HepG2 (cell line): ENCODE measurements around the gene EXOC3L4. TPM values are rescaled to one million over a fixed set of nuclear protein-coding genes. Genes with fewer than 3 reads are reported as not detected.

Experiments
- ATRX ChIP-seq: sonication (generic); formaldehyde crosslinking; IDR thresholded peaks from 2 replicates; pipeline ENCODE4 v1.4.0; 2020; ENCODE audit warnings: missing genetic modification reagents, borderline replicate concordance
- HMG20B ChIP-seq: conservative IDR thresholded peaks from 2 replicates; pipeline ENCODE4 v1.6.1; 2016; ENCODE audit warnings: missing genetic modification reagents, missing compliant biosample characterization
- HNRNPH1 ChIP-seq: fragments of 200-400 bp; formaldehyde crosslinking; optimal IDR thresholded peaks from 2 replicates; pipeline ENCODE3; 2017; ENCODE audit warnings: mild to moderate bottlenecking, low read depth, low read length
- MIXL1 ChIP-seq: IDR thresholded peaks from 2 replicates; pipeline ENCODE4 v1.6.1; 2016
- NFE2 ChIP-seq: sonication (generic); formaldehyde crosslinking; IDR thresholded peaks from 2 replicates; pipeline ENCODE4 v1.4.0; 2020; ENCODE audit warnings: missing genetic modification reagents
- PHF21A ChIP-seq: sonication (generic); formaldehyde crosslinking; IDR thresholded peaks from 2 replicates; pipeline ENCODE4 v1.5.0; 2020; ENCODE audit warnings: mild to moderate bottlenecking, missing genetic modification reagents
- POLR2AphosphoS5 ChIP-seq: IDR thresholded peaks from 2 replicates; pipeline ENCODE4 v1.6.1; 2012; ENCODE audit warnings: low read depth, low read length
- SAP130 ChIP-seq: IDR thresholded peaks from 2 replicates; pipeline ENCODE4 v1.6.1; 2016; ENCODE audit warnings: low read depth
- SETDB1 ChIP-seq: sonication (generic); formaldehyde crosslinking; IDR thresholded peaks from 2 replicates; pipeline ENCODE4 v1.5.1; 2020; ENCODE audit warnings: missing genetic modification reagents, mild to moderate bottlenecking, borderline replicate concordance
- SIX1 ChIP-seq: sonication (generic); formaldehyde crosslinking; IDR thresholded peaks from 2 replicates; pipeline ENCODE4 v1.4.0; 2020; ENCODE audit warnings: missing genetic modification reagents, borderline replicate concordance
- SRF ChIP-seq: IDR thresholded peaks from 2 replicates; pipeline ENCODE4 v1.6.1; 2011; ENCODE audit warnings: mild to moderate bottlenecking, low read depth, low read length, moderate library complexity
- TAF15 ChIP-seq: fragments of 200-400 bp; formaldehyde crosslinking; IDR thresholded peaks from one replicate; pipeline ENCODE4 v1.6.1; 2018; ENCODE audit warnings: mild to moderate bottlenecking, low read depth, low read length; ENCODE audit not compliant: poor library complexity, severe bottlenecking
- TCF12 ChIP-seq, 2 experiments: fragments of 450-650 bp in 1 of 2; sonication (generic) in 1 of 2; formaldehyde crosslinking in 1 of 2; IDR thresholded peaks; 2 replicates each; pipeline versions ENCODE4 v1.6.1 to v1.8.0; 2017 to 2022; ENCODE audit warnings: antibody characterized with exemption in 1 of 2, mild to moderate bottlenecking in 1 of 2, missing genetic modification reagents in 1 of 2, moderate library complexity in 1 of 2
- TIGD3 ChIP-seq: sonication (generic); formaldehyde crosslinking; IDR thresholded peaks from 2 replicates; pipeline ENCODE4 v1.5.1; 2020; ENCODE audit warnings: mild to moderate bottlenecking, missing genetic modification reagents, borderline replicate concordance
- ZFY ChIP-seq: sonication (generic); formaldehyde crosslinking; IDR thresholded peaks from 2 replicates; pipeline ENCODE4 v1.4.0; 2020; ENCODE audit warnings: missing genetic modification reagents
- ZMAT3 ChIP-seq: sonication (generic); formaldehyde crosslinking; conservative IDR thresholded peaks from 2 replicates; pipeline ENCODE4 v1.7.0; 2021; ENCODE audit warnings: missing genetic modification reagents
- ZNF136 ChIP-seq: sonication (generic); formaldehyde crosslinking; IDR thresholded peaks from 2 replicates; pipeline ENCODE4 v1.8.1; 2022; ENCODE audit warnings: low read depth, mild to moderate bottlenecking, moderate library complexity, missing genetic modification reagents
- ZNF143 ChIP-seq: sonication (generic); formaldehyde crosslinking; IDR thresholded peaks from 2 replicates; pipeline ENCODE4 v1.4.0; 2020; ENCODE audit warnings: missing genetic modification reagents
- ZNF251 ChIP-seq: sonication (generic); formaldehyde crosslinking; IDR thresholded peaks from 2 replicates; pipeline ENCODE4 v1.9.0; 2021; ENCODE audit warnings: mild to moderate bottlenecking, missing genetic modification reagents
- ZNF263 ChIP-seq: sonication (generic); formaldehyde crosslinking; IDR thresholded peaks from 2 replicates; pipeline ENCODE4 v1.4.0; 2020; ENCODE audit warnings: missing genetic modification reagents
- ZNF30 ChIP-seq: sonication (generic); formaldehyde crosslinking; IDR thresholded peaks from 2 replicates; pipeline ENCODE4 v1.5.0; 2020; ENCODE audit warnings: mild to moderate bottlenecking, missing genetic modification reagents
- ZNF619 ChIP-seq: sonication (generic); formaldehyde crosslinking; IDR thresholded peaks from 2 replicates; pipeline ENCODE4 v1.4.0; 2020; ENCODE audit warnings: mild to moderate bottlenecking, missing genetic modification reagents
- ZNF720 ChIP-seq: sonication (generic); formaldehyde crosslinking; IDR thresholded peaks from 2 replicates; pipeline ENCODE4 v1.4.0; 2020; ENCODE audit warnings: missing genetic modification reagents
- ZNF776 ChIP-seq: sonication (generic); formaldehyde crosslinking; IDR thresholded peaks from 2 replicates; pipeline ENCODE4 v1.4.0; 2020; ENCODE audit warnings: mild to moderate bottlenecking, missing genetic modification reagents
- ZSCAN9 ChIP-seq: IDR thresholded peaks from 2 replicates; pipeline ENCODE4 v1.6.1; 2016; ENCODE audit warnings: borderline replicate concordance
- polyA plus RNA-seq, 8 experiments: library from polyadenylated mRNA; depleted of rRNA in 3 of 8; stranded (reverse) in 7 of 8; unstranded in 1 of 8; fragments of >200 nt; fragmentation: Illumina TruSeq in 4 of 8; extraction: Trizol in 4 of 8; gene quantifications; 2 replicates each; pipeline versions ENCODE4 v1.2.1 to v1.2.3, GENCODE V29; 2011 to 2016; ENCODE audit warnings: low read depth in 4 of 8, missing spikeins in 1 of 8, mixed read lengths in 1 of 8; ENCODE audit not compliant: insufficient read depth in 1 of 8
- total RNA-seq, 5 experiments: library from RNA; depleted of rRNA; stranded (reverse); fragments of >200 nt; fragmentation: Illumina TruSeq; extraction: Trizol; gene quantifications; 2 replicates each; pipeline ENCODE4 v1.2.3, GENCODE V29; 2016; ENCODE audit warnings: low read depth in 1 of 5
- TF ChIP-seq, protein P1 (sequence below): sonication (generic); formaldehyde crosslinking; IDR thresholded peaks from 2 replicates; pipeline ENCODE4 v1.5.0; 2020; ENCODE audit warnings: missing genetic modification reagents
- TF ChIP-seq, protein P2 (sequence below): sonication (generic); formaldehyde crosslinking; IDR thresholded peaks from 2 replicates; pipeline ENCODE4 v1.5.0; 2020; ENCODE audit warnings: missing genetic modification reagents
- TF ChIP-seq, protein P3 (sequence below): sonication (generic); formaldehyde crosslinking; IDR thresholded peaks from 2 replicates; pipeline ENCODE4 v1.8.0; 2022; ENCODE audit warnings: mild to moderate bottlenecking, missing genetic modification reagents; ENCODE audit not compliant: insufficient replicate concordance

The EXOC3L4 gene
- total and polyA plus RNA-seq, 2 of the 13 experiments (the other 11 are each of a cell fraction or from before 2014, with no cell fraction given), result 11.8 to 27.0 TPM

DNA sequence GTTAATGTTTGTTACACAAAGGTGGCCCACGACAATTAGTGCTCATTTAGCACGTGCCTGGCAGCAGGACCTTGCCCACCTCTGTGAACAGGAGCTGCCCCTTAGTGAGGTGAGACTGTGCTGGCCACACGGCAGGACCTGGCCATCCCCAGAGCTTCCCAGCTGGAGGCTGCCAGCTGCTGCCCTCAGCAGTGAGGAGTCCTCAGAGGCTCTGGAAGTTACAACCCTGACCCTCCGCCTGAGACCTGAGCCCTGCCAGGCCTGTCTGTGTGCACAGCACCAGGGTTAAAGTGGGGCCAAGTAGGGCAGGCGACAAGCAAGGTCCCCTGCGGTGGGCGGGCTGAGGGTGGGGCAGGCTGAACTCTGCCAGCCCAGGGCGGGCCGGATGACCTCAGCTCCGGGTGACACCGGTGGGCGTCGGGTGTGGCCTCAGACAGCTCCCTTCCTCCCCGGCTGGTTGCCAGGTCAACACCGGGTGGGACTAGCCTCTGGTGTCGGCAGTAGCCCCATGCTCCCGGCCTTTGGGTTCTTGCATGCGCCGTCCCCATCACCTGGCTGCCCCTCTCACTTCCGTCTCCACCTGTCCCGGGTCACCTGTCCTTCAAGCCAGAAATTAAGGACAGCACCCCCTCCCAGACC, 19.7 kb upstream of the EXOC3L4 start (continued):
- TF ChIP-seq TIGD3 (CRISPR knock-in tag) (no peak), TCF12 (IDR thresholded peaks at IDR 0.05) (no peak), TCF12 (CRISPR knock-in tag; IDR thresholded peaks at IDR 0.05) (no peak), POLR2AphosphoS5 (no peak), ZNF30 (0 out of 2 replicates have a peak, but pooled peaks have one; percentile 30), ZNF776 (CRISPR knock-in tag) (no peak), ATRX (CRISPR knock-in tag) (no peak), SRF (no peak), ZNF143 (CRISPR knock-in tag) (no peak), ZFY (CRISPR knock-in tag) (no peak), HMG20B (CRISPR knock-in tag) (no peak), ZMAT3 (CRISPR knock-in tag) (no peak), ZSCAN9 (0 out of 2 replicates have a peak, but pooled peaks have one; percentile 3), SIX1 (CRISPR knock-in tag) (no peak), MIXL1 (no peak), ZNF619 (no peak), ZNF136 (0 out of 2 replicates have a peak, but pooled peaks have one; percentile 37), SETDB1 (CRISPR knock-in tag) (no peak), TAF15 (no peak), PHF21A (CRISPR knock-in tag) (peak; percentile 9; the same call in 1 of the 2 replicates), ZNF263 (CRISPR knock-in tag) (no peak), NFE2 (CRISPR knock-in tag) (no peak), ZNF720 (no peak), ZNF251 (CRISPR knock-in tag) (no peak), HNRNPH1 (no peak), SAP130 (peak; percentile 57)
- TF ChIP-seq, protein P1, sequence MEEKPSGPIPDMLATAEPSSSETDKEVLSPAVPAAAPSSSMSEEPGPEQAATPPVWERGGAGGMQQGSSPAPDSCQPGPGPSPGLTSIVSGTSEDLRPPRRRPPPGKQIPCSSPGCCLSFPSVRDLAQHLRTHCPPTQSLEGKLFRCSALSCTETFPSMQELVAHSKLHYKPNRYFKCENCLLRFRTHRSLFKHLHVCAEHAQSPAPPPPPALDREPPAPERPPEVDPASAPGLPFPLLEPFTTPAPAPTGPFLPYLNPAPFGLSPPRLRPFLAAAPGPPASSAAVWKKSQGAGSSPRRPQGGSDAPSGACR (CRISPR knock-in tag), result no peak
- TF ChIP-seq, protein P2, sequence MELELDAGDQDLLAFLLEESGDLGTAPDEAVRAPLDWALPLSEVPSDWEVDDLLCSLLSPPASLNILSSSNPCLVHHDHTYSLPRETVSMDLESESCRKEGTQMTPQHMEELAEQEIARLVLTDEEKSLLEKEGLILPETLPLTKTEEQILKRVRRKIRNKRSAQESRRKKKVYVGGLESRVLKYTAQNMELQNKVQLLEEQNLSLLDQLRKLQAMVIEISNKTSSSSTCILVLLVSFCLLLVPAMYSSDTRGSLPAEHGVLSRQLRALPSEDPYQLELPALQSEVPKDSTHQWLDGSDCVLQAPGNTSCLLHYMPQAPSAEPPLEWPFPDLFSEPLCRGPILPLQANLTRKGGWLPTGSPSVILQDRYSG (CRISPR knock-in tag), result no peak
- TF ChIP-seq, protein P3, sequence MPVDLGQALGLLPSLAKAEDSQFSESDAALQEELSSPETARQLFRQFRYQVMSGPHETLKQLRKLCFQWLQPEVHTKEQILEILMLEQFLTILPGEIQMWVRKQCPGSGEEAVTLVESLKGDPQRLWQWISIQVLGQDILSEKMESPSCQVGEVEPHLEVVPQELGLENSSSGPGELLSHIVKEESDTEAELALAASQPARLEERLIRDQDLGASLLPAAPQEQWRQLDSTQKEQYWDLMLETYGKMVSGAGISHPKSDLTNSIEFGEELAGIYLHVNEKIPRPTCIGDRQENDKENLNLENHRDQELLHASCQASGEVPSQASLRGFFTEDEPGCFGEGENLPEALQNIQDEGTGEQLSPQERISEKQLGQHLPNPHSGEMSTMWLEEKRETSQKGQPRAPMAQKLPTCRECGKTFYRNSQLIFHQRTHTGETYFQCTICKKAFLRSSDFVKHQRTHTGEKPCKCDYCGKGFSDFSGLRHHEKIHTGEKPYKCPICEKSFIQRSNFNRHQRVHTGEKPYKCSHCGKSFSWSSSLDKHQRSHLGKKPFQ (CRISPR knock-in tag), result no peak
